GM18520 (cell line): ENCODE data around the gene CARS1.

Experiments used
- ATAC-seq: cut with Tn5 transposase; IDR thresholded peaks from one replicate; pipeline ENCODE4 v1.9.1; 2021; ENCODE audit not compliant: unreplicated experiment

CARS1 gene

DNA sequence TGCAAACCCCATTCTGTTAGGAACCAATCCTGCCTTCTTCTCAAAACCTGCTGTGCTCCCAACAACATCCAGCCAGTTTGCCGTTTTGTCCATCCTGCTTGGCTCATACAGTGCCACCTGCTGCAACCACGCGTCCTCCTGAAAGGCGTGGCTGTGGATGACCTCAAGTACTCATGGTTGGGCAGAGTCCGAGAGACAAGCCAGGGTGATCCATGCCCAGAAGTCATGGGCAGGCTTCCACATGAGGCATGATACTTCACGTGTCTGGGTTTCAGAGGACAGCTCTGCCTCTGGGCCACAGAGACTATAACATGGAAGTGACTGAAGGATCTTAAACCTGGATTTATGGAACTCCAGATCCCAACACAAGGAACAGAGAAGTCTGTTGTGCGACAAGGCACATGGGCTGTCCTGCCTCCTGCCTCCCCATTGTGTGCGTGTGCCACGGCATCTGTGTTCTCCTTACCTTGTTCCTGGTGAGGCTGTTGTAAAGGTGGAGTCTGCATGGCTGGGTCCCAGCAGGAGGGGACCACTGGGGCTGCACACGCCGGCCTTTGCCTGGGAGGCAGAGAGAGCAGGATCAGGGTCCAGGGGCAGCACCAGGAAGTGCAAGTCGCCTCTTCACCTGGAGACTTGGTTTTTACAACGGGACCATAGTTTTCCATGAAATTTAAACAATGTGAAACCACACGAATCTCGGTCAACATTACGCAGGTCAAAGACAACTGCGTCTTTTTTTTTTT, 15.4 kb downstream of the CARS1 start:
- ATAC-seq, result no peak

GRCh38 chr11:3040881-3041280, 16.3 kb downstream of the CARS1 start:
- no peak for ATAC-seq

DNA sequence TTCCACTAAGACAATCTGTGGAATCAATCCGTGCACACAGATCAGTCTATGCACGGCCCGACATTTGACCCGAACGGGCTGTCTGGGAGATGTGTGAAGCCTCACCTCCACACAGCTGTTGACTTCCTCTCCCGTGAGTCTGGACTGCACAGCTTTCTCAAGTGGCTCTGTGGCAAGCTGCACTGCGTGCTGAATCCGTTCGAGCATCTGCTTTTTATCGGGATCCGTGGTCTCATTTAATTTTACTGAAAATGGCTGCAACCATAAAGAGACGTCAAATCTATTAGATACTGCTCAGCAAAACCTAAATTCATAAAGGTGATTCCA, 19.3 kb downstream of the CARS1 start:
- ATAC-seq, result no peak

DNA sequence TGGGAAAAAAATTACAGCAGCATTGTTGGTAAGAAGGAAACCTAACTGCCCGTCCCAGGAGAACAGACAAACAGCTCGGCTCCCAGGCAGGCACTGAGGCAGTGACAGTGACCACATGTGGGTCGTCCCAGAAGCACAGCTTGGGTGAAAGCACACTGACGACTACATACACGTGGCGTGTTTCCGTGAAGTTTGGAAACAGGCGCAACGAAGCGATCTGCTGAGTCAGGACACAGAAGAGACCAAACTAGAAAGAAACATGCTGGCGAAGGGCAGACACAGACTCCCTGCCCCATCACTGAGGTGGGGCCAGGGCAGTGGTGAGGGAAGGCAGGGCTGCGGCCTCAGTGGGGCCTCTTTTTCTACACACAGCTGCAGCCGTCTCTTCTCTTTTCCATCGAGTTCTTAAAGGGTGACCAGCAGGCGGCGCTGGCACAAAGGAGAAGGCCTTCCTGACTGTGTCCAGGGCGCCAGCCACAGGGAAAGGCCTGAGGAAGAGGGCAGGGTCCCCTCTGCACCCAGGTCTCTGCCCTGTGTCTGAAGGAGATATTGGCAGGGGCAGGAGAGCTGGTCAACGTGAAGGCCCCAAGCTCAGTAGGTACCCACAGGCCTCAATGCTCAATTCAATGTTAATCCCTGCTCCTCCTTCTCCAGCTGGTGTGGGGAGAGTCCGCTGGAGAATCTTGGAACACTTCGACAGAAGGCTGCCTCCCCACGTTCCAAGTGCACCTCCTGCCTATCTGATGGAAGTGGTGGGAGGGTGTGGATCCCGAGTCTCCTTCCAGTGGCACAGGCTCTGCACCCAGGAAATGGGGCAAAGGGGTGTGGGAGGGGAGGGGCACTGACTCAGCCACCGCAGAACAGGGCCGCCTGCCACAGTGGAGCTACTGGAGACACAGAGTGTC, 19.9 kb downstream of the CARS1 start:
- ATAC-seq, result no peak

- ATAC-seq, result no peak
Observed at GRCh38 chr11:3036419-3036818, 20.8 kb downstream of the CARS1 start.

GRCh38 chr11:3035333-3035732, 21.9 kb downstream of the CARS1 start:
- ATAC-seq, result no peak

DNA sequence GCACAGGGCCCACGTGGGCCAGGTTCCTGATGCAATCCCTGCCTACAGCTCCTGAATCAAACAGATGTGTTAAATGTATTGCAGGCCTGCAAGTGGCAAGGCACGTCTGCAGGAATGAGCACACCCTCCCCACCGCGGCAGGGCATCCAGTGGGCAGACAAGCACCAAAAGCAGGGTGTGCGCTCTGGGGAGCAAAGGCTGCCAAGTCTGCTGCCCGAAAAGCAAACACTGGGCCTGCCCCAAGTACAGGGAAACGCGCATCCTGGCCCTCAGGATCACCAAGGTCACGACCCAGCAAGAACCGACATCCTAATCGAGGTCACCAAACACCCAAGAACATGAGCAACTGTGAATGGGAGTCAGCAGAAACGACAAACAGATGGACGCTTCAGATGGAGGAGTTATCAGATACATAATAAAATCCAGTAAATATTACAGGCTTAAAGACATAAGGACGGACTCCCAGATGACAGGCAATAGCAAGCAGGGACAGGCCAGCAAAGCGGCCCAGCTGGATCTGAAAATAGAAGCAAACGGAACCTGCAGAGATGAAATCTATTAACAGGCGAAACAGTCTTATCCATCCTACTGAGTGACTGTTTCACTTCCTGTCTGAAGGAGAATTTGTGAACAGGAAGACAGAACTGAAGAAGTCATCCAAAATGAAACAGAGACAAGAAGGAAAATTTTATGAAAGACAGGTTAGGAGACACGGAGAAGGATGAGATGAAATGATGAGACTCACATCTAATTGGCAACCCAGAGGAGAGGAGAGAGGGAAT, 26.7 kb downstream of the CARS1 start:
- no peak for ATAC-seq

- no peak for ATAC-seq
Observed at GRCh38 chr11:3028813-3029212, 28.4 kb downstream of the CARS1 start.

DNA sequence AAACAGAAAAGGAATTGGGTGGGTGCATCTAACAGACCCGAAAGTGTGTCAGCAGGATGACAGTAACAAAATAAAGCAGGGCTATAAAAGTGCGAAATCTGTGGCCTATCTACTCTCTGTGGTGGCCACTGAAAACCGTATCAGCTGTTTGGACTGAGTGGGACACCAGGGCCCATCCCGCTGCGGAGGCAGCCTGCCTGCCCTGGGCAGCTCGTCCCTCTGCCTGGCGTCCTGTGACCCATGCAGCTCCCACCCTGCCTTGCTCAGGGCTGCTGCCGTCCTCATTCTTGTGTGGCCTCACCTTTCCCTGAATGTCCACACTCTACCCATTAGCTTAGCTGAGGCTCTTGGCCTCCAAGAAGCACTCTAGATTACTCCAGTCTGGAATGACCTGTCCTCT, 30.4 kb downstream of the CARS1 start:
- ATAC-seq, result no peak

GRCh38 chr11:3022982-3023381, 34.2 kb downstream of the CARS1 start:
- ATAC-seq, result no peak

DNA sequence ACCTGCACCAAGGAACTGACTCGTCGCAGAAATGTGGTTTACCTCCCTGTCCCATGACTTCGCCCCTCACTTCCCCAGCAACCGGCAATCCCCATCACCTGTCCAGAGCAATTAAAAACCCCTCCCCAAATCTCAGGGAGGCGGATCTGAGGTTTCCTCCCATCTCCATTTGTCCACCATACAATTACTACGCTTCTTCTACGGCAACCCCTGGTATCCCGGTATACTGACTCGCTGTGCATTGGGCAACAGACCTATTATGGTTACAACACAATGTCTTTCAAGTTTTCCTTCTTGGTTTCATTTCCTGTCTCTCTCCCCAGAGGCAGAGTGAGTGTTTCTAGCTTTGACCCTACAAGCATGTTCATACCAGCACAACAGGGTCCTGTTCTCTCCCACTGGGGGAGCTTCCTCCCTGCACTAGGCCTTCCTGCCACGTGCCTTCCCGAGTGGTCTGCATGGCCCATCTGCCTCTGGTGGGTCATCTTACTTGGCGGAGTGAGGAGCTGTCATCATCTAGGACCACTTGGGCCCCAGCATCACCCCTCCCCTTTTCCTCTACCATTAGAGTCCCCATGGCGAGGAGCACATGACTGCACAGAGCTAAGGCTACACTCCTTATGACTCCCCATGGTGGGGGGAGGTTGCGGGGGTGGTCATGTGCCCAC, 34.8 kb downstream of the CARS1 start:
- ATAC-seq, result no peak

DNA sequence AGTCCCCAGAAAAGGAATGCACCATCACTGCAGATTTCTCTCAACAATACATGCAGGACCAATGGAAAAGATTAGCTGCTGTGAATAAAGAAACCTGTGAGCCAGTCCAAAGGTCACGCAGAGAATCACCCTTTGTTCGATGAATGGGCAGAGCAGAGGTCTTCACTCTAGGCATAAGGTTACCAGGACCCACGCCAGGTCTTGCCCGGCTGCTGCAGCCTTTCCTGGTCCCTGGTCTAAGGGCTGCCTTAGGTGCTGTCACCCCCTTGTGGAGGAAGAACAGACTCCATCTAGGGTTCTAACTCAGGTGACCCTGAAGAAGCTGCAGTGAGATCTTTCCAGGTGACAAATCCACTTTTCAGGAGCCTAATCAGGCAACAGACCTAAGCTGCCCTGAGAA, 36.1 kb downstream of the CARS1 start:
- ATAC-seq, result no peak

DNA sequence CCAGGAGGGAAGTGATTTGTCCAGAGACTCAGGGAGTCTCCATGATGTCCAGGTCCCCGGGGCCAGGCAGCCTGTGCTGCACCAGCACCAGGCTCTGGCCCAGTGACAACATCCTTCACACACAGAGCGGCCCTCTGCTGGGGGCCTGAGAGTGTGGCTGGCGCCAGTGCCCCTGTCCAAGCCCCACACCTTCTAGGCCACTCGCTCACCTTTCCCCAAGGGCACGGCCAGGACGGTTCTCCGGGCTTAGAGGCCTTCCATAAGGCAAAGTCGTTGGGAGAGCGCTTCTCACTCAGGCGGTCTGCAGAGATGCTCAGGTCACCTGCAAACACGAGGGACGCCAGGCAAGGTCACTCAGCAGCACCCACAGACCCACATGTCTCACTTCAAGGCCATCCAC, 37.2 kb downstream of the CARS1 start:
- no peak for ATAC-seq

- no peak for ATAC-seq
Observed at GRCh38 chr11:3018596-3018995, 38.6 kb downstream of the CARS1 start.

DNA sequence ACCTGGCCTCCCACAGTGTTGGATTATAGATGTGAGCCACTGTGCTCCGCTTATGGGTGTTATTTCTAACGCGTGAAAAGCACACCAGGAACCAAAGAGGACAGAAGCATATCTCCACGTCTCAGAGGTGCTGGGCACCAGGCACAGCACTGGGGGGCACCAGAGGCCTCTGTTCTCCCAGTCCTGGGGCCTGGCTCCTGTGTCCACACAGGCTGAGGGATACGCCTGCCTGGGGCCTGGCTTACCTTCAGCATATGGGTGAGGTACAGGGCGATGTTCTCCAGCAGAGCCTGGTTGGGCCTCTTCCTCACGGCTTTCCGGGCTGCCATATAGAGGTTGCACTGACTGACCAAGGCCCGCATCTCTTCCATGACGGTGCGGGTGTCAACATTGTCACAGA, 40.4 kb downstream of the CARS1 start:
- ATAC-seq, result no peak

DNA sequence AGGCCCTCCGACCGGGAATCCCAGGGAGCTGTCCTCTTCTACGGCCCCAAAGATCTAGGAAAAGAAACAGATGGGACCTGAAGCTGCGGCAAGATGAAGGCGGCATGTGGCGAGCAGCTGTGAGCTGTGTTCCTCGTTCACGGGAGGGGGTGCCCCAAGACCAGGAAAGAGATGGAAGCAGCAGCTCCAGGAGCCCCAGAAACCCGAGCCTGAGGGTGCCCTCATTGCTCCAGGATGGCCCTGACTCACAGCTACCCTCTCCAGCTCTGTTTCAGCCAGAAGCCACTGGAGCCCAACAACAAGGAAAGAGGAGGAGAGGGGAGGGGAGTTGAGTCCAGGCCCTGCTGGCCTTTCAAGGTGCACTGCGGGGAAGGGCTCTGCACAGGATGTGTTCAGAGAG, 41.4 kb downstream of the CARS1 start:
- no peak for ATAC-seq

- no peak for ATAC-seq
Observed at GRCh38 chr11:3014943-3015342, 42.3 kb downstream of the CARS1 start.

DNA sequence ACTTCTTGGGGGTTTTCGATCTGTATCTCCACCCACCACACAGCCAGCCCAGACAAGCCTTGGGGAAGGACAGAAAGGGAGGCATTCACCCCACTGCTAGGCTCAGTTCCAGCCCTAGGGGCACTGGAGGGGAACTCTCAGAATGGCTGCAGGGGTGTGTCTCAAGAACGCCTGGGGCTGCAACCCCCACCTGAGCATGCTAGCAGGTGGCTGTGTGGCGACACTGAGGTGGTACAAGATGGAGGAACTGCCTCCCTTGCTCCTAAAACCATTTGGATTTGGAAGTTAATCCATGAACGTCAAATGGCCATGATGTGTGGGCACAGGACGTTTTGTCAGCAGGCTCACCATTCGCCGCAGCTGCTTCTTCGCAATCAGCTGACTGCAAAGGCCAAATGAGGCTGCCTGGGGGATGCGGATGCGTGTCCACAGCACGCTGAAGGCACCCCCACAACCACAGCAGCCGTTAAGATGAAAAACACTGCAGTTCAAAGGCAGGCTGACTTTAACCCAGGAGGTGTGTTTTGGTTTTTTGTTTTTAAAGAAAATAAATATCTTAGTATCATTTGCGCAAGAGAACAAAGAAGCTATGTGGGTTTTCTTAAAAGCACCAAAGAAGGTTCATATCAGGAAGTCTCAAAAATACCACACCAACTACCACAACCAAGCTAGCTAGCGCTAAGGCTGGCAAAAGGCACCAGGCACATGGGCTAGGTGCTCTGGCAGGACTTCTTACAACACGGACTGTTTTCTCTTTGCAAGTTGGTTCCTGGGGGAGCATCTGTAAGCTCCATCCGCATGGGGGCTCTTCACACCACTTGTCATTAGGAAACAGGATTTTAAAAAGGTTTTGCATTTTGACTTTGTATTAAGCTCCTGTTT, 42.9 kb downstream of the CARS1 start:
- ATAC-seq, result no peak

GRCh38 chr11:3011891-3012885, 45.0 kb downstream of the CARS1 start:
- no peak for ATAC-seq
